Lung microvascular endothelial cell (primary cell): ENCODE results near the gene PAX8. TPM values are rescaled to one million over a fixed set of nuclear protein-coding genes. Genes with fewer than 3 reads are reported as not detected.

Experiments used
- DNase-seq, 2 donors: peaks; one replicate each; pipeline versions ENCODE4 v3.0.0 to v3.0.0-alpha.2; 2010; ENCODE audit warnings: low read depth in 2 of 2
- total RNA-seq: library from RNA; depleted of rRNA; stranded (reverse); fragments of >200 nt; gene quantifications from 2 replicates; pipeline ENCODE4 v1.2.1, GENCODE V29; 2014

The PAX8 gene
- total RNA-seq, 1 donor from 2014 or later, result under 0.01 TPM

DNA sequence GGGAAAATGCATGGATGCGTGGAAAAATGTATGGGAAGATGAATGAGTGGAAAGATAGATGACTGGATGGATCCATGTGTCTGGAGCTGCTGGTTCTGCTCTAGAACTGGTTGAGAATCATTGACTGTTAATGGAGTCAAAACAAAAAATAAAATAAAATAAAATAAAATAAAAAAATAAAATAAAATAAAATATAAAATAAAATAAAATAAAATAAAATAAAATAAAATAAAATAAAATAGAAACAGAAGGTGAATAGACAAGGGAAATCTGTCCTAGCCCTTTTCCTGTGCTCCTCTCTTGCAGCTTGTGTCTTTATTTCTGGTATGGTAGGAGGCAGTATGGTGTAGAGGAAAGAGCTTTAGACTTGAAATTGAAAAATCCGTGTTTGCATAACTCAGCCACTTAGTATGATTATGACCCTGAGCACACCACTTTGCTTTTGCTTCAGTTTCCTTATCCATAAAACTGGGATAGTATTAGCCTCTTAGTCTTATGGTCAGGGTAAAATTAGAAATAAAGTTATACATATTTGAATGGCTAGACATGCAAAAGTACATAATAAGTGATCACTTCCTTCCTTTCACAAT lies 54.0 kb downstream of the PAX8 start:
- no peak for DNase-seq

DNA sequence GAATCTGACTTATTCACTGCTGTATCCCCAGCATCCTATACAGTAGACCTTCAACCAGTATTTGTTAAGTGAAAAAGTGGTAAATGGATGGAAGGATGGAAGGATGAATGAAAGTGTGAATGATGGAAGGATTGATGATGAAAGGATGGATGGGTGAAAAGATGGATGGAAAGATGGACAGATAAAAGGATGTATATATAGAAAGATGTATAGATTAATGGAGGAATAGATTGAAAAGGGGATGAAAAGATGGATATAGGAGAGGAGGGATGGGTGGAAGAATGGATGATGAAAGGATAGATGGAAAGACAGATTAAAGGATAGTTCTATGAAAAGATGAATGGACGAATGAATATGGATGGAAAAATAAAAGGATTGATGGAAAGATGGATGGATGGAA lies 54.9 kb downstream of the PAX8 start:
- no peak for DNase-seq

DNA sequence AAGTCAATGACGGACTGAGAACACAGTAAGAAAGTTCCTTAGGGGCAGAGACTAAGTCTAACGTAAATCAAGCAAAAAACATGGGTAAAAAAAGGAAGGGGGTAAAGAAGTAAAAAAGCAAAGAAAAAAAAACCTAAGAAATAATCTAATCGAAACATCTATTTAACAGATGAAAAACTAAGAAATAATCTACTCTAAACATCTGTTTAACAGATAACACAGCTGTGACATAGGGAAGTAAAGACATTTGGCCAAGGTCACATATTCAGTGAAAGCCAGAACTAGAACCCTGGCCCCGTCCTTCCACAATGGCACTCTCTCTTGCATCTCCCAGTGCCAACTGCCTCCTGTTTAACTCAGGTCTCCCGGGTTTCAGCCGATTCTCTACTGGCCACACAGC lies 56.9 kb downstream of the PAX8 start:
- no peak for DNase-seq

DNA sequence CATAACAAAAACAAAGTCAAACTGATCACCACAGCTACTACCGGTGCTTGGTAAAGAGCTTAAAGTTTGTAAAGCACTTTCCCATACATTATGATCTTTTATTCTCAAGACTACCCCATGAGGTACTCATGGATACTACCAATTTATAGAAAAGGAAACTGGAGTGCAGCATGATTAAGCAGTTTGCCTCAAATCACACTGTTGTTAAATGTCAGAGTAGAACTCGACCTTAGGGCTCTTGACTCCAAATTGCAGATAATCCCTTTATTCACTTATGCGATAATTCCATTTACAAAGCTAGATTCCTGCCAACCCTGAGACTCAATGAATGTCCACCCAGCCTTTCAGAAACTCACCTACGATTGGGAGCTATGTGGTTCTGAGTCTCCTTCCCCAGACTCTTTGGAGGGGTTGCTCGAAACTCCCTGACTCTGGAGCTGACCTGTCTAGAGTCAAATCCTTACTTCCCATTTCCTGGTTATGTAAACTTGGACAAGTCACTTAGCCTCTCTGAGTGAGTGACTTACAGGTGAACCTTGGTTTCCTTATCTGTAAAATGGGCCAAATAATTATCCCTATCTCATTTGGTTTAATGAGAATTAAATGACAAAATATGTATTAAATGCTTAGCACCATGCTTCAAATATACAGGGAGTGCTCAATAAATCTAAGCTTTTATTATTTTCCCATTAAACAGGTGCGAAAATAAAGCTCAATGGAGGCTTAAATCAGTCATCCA lies 57.6 kb downstream of the PAX8 start:
- no peak for DNase-seq

DNA sequence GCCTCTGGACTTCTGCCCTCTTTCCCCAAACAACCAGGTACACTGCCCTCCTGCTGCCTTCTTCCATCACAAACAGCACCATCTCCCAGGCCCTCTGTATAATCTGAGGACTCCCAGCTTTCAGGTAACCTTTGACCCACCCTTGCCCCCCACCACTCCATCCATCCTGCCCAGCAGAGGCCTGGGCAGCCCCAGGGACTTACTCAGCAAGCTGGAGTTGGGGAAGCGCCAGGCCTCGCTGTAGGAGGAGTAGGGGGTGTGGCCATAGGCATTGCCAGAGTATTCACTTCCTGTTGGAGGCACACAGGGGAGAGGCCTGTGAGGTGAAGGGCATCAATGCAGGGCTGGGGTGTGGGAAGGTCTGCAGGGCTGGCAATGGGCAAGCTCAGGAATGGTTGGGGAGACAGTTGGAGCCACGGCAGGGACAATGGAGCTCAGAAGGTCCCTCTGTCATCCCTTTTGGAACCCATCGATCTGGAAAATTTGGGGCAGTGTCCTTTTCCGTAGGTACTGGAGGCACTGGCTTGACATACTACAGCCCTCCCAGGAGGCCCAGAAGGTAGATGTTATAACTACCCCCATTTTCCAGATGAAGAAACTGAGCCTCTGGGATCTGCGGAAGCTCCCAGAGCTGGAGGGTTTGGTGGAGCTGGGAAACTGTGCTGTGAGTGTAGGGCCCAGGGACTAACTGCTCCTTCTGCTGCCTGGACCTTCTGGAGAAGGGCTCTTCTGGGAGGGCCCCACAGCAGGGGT lies 58.7 kb downstream of the PAX8 start:
- DNase-seq, result peak; percentile 46 to 49

DNA sequence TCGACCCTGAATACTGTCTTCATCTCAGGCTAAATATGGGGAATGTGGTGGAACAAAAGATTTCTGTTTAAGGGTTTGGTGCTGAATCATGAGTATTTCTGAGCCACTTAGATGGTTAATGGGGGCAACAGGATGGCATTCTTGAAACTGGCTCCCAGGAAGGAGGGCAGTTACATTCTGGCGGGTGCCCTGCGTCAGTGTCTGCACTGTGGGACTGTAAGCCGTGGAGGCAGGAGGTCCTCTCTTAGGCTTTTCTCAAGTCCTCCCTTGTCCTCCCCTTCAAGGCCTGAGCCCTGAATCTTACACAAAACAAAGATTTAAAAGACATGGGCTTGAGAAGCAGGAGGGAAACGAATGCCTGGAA lies 59.2 kb downstream of the PAX8 start:
- DNase-seq, result no peak

DNA sequence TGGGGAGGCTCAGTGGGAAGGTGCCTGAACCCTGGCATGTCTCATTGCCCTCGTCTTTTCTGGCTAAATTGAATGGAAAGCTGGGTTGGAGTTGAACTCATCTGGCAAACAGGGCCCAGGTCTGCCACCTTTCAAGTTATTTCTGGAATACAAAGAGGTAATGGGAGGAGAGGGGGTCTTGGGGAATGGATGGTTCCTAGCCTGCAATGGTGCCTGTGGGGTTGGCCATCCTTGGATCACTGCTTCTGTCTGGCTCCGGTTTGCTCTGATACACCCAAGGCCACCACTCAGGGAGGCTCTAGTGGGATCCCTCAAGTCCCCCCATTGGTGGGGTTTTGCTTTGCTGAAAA lies 59.7 kb downstream of the PAX8 start:
- DNase-seq, result no peak

DNA sequence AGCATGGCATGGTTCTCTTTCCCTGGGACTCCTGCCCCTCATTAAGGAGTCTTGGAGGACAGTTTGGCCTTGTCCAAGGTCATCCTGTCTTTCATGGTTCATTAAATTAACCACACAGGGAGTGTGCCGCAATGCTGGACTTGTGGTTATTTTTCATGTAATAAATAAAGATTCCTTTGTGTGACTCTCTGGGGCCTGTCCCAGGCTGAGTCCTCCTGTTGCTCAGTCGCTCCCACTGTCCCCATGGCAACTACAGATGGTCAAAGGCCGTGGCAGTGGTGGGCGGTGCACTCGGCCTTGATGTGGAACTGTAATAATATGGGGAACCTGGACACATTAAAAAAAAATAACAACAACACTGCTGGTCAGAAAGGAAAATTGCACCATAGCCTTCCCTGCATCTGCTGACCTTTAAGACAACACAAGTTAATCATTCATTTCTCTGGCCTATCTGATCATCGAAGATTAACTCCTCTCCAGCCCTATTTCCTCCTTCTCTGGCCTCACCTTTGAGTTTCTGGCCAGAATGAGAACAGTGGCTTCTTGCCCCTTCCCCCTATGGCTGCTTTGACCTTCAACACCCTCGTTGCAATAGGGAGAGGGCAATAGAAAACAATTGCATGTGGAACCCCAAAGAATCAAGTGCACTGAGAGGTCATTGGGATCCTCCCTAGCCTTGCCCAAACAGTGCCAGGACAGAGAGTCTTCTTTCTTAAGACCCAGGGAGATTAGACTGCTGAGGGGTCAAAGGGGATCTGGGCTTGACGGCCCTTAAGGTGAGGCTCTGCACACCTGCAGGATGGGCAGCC lies 60.2 kb downstream of the PAX8 start:
- peak in 1 of 2 donors; percentile 55 for DNase-seq

DNA sequence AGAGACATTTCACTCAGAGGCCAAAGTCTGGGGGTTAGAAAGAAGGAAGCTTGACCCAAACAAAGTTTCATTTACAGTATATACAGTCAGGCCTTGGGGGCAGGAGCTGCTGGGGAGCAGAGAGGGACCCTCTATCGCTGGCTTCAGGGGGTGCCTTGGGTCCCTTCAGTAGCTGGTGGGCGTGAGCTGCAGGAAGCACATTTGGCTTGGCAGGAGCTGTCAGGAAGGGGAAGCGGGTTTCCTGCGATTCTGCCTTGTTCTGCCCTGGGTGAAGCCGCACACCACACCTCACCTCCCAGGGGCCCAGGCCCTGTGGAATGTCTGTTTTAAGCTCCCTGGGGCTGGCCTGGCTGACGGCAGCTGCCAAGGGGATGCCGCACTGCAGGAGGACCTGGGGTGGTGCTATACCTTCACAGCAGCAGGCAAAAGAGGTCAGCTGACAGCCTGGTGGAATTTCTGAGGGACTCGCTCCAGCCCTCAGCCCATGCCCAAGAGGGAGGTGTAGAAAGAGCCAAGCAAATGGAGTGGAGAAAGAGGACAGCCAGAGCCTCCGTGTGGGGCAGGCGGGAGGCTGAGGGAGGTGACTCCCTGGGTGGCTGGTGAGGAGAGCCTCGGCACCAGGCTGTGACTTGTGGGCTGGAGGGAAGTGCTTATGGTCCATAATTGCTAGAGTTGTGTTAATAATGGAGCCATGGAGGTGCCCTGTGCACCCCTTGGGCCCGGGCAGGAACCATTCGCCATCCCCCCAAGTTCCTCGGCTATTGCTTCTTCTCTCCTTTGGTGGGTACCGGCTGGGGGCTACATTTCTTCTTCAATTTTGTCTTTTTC lies 61.1 kb downstream of the PAX8 start:
- peak; percentile 52 to 59 for DNase-seq

DNA sequence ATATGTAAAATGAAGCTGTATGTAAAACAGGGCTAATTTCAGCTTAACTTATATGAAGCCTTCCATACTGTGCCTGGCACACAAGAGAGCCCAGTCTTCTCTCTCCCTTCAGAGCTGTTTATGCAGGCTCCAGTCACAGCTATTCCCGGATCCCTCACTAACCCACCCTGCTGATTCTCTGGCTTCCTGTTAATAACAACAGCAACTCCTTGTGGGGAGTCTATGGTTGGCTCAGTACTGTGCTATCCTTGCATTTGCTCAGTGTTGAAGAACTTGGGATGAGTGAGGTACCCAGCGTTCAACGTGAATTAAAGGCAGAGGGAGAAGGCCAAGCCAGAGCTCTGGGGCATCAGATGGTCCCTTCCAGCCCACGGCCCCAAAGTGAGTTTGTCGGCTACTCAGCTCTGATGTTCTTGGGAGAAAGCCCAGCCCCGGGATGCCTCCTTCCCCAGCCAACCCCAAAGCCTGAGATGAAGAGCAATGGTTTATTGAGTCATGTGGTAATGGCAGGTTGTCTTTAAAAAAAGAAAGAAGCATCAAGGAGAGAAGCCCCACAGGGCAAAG lies 61.7 kb downstream of the PAX8 start:
- DNase-seq, result peak in 1 of 2 donors; percentile 71

DNA sequence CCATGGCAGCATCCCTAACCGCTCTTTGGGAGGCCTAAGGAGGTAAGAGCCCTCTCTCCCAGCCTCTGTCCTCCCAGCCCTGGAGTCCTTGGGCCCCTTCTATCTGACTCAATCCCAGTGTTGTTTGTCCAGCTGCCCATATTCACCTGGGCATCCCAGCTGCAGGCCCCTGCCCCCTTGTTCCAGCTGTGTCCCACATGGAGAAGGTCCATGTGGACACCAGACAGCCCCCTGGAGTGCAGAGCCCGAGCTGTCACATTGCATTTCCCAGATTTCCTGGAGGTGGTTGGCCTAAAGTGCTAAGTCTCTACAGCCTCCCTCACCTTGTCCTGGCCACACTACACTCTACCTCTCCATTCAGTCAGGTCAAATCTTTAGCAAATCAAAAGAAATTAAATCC lies 62.4 kb downstream of the PAX8 start:
- no peak for DNase-seq

DNA sequence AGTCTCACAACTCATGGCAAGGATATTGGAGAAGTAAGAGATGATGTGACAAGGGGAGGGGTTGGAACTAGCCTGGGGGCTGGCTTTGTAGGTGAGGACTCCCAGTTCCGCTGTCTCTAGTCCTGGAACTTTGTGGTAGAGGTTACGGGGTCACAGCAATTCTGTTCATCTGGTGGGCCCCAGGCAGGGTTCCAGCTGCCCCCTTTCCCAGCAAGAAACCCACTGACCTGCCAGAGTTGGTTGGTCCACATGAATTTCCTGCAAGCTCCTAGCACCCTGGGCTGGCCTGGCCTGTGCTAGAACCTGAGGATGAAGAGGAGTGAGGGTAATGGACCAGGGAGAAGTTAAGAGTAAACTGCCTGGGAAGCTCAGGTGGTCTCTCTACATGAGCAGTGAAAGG lies 63.7 kb downstream of the PAX8 start:
- no peak for DNase-seq

DNA sequence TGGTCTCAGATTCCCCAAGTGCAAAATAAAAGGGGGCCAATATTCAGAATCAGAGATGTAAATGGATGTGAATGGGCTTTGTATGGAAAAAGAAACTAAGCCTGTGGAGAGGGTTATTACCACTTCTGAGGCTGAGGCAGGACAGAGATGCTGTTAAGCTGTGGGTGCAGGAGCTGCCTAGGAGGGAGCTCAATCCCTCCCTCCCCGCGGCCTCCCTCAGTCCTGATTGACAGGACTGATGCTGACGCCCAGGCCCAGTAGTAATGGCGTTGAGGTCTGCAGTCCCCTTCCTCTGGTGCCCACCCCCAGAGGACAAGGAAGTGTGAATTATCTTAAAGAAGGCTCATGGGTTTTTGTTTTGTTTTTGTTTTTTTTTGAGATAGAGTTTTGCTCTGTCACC lies 64.6 kb downstream of the PAX8 start:
- DNase-seq, result no peak

DNA sequence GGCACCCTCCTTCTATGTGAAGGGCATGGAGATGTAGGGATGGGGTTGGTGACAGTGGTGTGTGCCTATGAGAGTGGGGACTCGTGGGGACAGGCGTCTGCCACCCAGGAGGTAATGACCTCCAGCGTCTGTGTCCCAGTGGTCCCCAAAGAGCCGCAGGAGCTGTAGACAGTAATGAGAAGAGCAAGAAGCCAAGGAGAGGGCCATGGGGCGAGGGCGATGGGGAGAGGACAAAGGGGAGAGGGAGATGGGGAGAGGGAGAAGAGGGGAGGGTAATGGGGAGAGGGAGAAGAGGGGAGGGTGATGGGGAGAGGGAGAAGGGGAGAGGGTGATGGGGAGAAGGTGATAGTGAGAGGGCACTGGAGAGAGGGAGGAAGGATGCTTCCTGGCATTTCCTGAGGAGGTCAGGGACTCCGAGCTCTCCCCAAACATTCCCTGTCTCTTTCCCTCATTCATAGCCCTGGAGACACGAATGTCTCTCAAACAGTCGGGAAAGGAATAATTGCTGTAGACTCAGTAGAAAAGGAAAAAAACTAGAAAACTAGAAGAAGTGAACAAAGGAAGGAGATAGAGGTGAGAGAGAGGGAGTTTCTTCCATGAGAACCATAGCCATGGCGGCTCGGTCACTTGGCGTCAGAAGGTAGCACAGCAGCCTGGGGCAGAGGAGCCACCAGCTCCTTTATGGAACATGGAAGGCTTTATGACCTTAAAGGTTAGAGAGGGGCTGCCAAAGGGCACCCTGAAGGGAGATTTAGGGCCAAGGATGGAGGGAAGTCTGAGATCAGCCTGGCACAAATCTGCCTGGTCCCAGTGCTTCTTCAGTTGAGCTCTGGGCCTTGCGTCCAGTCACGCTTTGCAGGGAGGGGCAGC lies 65.4 kb downstream of the PAX8 start:
- DNase-seq, result no peak

DNA sequence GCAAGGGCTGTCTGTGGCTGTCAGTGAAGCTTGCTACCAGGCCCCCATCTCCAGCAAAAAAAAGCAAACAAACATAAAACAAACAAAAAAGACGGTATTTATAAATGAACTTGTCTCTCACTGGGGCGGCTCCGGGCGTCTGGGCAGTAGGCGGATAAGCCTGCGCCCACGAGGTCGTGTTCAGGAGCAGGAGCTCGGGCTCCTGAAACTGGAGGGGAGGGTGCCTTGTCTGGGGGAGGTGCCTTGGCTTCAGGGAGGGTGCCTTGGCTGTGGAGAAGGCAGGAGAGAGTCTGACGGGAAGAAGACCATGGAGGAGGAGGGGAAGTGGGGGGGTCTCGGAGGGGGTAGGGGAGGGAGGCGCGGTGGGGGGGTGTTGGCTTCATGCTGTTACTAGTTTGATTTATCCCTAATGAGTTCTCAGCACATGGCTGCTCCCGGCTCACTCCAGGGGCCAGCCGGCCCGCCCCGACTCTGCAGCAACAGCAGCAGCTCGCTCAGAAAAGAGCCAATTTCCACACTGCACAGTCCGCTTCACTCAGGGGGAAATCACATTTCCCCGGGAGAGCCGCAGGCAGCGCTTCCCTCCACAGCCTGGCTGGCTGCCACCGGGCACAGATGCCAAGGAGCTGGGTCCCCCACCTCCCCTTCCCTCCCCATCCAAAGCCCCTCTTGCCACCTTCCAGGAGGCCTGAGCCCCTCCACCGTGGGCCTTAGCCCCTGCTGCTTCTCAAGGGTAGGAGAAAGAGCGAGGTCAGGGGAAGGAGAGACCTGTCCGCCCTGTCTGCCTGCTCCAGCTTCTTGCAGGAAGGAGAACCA lies 66.3 kb downstream of the PAX8 start:
- peak in 1 of 2 donors; percentile 15 for DNase-seq

DNA sequence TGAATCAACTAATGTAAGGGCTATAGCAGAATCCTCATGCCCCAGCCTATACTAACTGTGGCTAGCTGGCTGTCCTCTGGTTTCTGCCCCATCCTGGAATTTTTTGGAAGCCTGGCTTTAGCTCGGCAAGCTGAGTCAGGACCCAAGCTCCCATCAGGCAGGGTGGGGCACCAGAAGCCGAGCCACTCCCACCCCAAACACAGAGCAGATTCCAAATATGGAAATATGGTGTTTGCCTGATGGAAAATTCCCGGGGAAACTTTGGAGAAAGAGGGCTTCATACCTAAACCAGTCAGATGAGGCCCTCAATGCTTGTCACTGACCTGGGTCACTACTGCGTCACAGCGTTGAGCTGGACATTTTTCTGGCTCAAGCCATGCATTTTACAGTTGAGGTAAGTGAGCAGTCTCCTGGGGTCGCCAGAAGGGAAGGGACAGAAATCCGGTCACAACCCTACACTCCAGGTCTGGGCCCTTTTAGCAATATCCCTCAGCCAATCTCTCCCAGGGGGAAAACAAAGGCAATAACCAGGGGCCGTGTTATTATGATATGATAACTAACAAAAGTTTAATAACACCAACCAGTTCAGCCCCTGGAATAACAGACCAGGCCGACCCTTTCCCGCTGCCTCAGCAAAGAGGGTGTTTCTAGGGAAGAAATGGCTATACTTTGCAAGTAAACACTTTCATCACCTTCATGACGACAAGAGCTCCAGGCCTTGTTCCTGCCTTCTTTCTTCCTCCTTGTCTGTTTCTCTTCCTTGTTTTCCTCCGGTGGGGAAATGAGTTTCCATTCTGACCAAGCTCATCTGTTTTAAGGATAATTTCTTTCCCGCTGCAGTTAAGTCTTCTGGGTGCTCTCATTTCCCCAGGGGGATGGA lies 67.3 kb downstream of the PAX8 start:
- DNase-seq, result peak in 1 of 2 donors; percentile 27

DNA sequence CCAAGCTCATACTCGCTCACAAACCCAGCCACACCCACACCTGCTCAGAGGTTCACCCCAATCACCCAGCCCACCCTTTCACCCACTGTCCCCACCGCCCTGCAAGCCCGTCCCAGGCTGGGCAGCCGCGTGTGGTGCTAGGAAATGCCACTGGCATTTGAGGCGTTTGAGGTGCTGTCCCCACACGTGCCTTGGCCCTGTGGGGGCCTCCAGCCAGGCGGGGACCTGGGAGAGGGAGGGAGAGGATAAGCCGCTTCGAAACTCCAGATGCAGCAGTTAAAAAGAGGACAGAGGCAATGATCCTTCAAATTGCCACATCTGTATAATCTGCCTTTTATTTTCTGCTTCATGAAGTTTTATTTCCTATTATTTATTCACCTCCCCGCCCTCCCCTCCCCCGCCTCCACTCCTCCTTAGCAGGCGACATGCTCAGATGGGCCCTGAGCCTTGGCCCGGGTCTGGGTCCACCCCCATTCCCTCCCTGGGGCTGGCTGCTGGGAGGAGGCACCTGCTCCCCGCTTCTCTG lies 69.0 kb downstream of the PAX8 start:
- no peak for DNase-seq
